ENCODE results near the gene SEMA3A.
"Not testable (repeated sequence)": the region's sequence is repeated elsewhere in the genome, so short reads cannot be mapped to it uniquely, and the experiment has no call there.

The SEMA3A gene

GRCh38 chr7:84057576-84057975, 137.0 kb downstream of the SEMA3A start:
- DNase-seq, result no peak

DNA sequence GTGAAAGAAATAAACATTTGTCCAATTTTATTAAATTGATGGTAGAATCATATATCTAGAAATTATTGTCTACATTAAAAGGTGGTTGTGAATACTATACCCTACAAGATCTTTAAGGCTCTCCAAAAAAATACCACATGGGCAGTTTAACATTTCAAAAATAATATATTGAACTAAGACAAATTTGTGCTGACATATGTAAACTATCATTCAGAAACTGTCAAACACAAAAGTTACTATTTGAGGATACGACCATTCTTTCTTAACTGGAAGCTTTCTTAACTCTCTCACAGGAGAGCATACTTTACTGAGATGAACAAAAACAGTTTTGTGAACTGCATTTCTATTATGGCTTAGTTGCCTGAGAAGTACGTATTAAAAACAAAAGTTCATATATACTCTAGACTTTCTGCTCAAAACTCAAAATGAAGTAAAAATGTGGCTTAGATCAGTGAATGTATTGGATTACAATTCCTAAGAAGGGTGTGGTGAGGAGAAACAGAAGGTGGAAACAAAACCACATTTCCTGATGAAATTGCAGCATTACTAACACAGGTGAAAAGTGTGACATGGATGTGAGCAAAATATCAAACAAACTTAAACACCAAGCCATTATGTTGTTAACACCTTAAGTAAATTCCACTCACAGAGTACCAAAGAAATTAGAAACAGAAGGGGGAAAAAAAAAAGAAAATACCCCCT, 138.5 kb downstream of the SEMA3A start:
- no peak for DNase-seq

DNA sequence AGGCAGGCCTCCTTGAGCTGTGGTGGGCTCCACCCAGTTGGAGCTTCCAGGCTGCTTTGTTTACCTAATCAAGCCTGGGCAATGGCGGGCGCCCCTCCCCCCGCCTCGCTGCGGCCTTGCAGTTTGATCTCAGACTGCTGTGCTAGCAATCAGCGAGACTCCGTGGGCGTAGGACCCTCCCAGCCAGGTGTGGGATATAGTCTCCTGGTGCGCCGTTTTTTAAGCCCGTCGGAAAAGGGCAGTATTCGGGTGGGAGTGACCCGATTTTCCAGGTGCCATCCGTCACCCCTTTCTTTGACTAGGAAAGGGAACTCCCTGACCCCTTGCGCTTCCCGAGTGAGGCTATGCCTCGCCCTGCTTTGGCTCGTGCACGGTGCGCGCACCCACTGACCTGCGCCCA, 139.4 kb downstream of the SEMA3A start:
- DNase-seq, result not testable (repeated sequence)

- no peak for DNase-seq
Observed at GRCh38 chr7:84049071-84049836, 145.3 kb downstream of the SEMA3A start.

DNA sequence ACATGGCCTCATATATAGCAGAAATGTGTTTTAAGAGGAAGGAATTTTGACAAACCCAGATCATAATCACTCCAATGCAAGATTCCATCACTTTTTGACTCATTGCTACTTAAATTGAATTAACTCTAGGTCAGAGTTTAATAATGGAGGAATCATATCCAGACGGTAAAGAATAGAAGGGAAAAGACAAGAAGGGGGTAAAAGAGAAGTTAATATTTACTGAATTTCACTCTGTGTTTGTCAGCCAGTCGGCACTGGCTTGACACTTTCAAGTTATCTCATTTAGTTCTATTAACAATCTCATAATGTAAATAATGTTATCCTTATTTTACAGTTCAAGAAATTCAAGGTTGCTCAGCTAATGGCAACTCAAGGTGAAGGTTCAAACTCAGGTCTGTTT, 147.5 kb downstream of the SEMA3A start:
- DNase-seq, result no peak

- DNase-seq, result no peak
Observed at GRCh38 chr7:84044834-84045233, 149.8 kb downstream of the SEMA3A start.

- no peak for DNase-seq
Observed at GRCh38 chr7:84043661-84044191, 150.9 kb downstream of the SEMA3A start.

DNA sequence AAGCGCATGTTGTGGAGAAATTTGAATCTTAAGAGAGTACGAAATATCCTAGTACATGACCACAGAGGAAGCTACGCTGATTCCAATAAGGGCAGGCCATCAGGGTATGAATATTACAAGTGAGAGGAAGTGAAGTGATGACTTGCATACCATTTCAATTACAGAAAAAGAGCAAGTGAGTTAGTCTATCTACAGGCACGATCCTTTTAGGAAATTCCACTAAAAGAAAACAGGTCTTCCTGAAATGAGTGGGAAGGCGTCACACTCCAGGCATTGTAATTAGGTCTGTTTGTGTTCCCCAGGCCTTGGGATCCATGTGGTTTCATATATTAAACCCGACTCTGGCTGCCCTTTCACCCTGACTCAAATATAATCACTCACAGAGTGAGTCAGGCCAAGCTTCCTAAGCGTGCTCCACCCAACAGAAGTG, 152.5 kb downstream of the SEMA3A start:
- no peak for DNase-seq

GRCh38 chr7:84041649-84042048, 152.9 kb downstream of the SEMA3A start:
- no peak for DNase-seq

DNA sequence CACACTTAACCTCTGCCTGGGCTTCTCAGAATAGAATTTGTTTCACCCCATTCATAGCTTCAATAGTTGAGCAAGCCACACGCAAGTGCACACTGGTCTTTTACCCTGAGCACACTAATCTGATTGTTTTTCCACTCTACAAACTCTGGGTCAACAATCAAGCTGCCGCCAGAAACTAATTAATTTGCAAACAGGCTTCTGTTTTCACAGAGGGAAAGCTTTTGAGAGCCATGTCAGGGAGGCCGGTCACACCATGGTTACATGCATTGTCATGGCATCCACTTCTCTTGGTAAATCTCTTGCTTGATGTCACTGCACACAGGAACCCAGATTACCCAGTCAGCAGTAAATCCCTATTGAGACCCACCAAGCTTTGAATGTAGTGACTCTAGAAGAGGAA, 154.2 kb downstream of the SEMA3A start:
- DNase-seq, result peak; percentile 89 to 98

- no peak for DNase-seq
Observed at GRCh38 chr7:84039432-84039831, 155.2 kb downstream of the SEMA3A start.

- no peak for DNase-seq
Observed at GRCh38 chr7:84027678-84028077, 166.9 kb downstream of the SEMA3A start.

DNA sequence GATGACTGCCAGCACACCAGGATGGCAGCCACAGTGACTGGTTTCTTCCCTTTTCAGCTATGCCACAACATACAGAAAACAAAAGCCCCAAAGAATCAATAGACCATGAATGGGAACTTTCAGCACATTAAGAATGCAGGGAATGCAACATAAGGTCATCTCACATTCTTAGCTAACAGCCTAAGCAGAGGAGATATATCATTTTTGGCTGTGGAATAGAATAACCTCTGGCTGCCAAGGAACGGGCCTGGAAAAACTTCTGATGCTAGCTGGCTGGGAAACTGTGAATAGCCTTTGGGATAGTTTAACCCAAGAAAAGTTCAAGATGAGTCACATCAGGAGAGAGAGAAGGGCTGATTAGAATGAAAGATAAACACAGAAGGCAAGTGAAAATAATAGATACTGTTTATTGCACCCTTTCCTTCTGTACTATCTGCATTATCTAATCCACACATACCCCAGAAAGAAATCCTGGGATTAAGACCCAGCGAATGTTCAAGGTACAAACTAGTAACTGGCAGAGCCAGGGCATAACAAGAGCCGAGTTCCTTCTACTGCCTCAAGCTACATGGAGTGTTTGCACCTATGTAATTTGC, 169.2 kb downstream of the SEMA3A start:
- DNase-seq, result no peak

- peak; percentile 62 to 92 for DNase-seq
Observed at GRCh38 chr7:84022684-84023308, 171.8 kb downstream of the SEMA3A start.

DNA sequence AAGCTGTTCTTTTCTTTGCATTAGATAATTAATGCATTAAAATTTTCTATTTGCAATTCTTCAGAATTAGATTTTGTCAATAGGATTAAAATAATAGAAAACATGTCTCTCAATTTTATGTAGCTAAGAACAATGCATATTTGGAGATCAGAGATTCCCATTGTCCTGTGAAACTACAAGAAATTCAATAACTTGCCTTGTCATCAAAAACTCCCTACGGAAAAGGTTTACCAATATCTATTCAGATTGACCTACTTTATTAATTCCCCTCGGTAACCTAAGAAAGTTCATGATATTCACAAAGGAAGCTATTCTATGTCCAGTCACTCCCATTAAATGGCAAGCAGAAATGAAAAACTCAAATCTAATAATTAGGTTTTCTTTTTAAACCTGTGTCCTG, 172.6 kb downstream of the SEMA3A start:
- no peak for DNase-seq

DNA sequence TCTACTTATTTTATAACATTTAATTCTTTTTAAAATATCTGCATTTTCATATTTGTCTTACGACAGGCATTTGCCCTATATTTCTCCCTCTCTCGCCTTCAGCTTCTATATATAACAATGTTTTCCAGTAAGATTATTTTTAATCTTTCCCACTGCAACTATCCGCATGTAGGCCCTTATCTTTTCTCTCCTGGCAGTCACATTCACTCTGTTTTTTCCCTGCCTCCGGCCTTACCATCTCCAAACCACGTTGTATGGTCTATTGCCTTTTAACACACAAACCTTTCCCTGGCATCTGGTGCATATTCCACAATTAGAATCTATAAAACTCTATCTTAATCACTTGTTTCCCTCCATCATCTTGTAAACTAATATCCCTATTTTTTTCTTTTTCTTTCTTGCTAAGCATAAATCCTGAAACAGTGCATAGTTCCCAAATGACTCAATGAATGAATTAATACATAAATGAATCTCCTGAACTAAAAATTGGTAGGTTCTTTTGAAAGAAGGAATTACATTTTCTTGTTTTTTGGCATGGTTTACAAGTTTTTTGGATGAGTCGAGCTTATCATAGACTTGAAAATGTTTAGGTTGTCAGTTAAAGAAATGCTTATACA, 173.2 kb downstream of the SEMA3A start:
- DNase-seq, result no peak

DNA sequence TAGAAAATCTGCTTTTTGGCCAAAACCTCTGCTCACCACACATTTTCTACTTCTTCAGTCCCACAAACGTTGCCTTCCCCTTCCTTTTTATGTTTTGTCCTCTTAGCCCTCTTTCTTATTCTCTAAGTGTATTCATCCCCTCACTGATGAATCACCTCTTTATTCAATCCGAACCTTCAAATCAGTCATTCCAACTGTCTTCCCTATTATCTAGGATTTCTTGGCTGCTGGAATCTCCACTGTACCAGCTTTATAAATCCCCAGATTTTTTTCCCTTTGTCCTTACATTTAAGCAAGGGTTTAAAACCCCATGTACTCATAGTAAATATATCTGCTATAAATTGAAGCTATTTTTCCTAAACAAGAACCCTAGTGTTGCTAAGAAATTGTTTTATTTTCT, 176.9 kb downstream of the SEMA3A start:
- no peak for DNase-seq

DNA sequence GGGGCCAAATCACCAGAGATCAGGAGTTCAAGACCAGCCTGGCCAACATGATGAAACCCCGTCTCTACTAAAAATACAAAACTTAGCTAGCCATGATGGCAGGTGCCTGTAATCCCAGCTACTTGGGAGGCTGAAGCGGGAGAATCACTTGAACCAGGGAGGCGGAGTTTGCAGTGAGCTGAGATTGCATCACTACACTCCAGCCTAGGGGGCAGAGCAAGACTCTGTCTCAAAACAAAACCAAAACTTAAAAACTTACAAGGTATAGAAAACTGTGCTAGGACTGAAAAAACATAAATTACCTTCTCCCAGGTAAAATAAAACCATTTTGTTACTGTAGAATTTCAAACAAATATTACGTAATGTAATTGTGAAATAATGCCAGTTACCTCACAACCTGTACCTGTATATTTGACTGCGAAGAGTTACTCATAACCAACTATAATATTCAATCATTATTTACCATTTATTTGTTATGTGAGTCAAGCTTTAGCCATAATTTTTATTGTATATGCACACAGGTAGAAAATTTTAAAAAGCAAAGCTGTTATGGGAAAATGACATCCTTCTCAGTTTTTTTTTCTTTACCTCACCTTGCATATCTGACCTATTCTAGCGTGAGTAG, 180.9 kb downstream of the SEMA3A start:
- no peak for DNase-seq

- DNase-seq, result no peak
Observed at GRCh38 chr7:84009782-84010181, 184.8 kb downstream of the SEMA3A start.

- DNase-seq, result no peak
Observed at GRCh38 chr7:84009051-84009450, 185.5 kb downstream of the SEMA3A start.

DNA sequence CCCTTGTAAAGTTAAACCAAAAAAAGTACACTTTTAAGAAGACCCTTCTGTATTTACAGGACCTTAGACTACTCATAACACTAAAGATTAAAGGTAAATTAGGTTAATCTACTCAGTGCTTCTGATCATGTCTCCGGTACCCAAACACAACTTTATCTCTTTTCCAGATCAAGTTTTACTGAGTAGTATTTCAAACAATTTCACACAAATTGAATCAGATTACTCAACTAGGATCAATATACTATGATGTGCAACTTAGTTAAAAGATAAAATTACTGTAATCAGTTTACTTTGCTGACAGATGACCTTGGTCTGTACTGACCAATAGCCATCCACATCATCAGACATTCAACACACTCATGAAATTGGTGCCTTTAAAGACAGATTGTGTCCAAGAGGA, 191.4 kb downstream of the SEMA3A start:
- DNase-seq, result no peak

DNA sequence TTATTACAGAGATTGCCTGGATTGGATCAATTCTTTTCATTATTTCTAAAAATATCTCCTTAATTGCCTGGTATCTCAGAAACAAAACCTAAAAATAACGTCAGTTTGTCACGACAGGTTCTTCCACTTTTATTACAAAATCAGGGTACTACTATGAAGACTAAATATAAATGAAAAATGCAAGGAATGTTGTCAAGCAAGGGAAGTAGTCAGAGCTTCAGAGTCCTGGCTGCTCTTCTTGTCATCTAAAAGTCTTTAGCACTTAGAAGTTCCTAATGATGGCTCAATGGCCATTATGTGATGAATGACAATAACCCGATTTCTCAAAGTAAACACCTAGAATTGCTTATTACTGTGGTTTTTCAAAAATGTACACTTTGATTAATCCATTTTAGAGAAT, 192.2 kb downstream of the SEMA3A start:
- DNase-seq, result no peak
